ENCODE results near the gene PLGRKT.

- no peak for TF ChIP-seq EZH2phosphoT487 (IDR thresholded peaks at IDR 0.05; ENCODE audit: insufficient read depth, low read depth)
- TF ChIP-seq EZH2 (IDR thresholded peaks at IDR 0.05; ENCODE audit: insufficient read depth, poor library complexity, severe bottlenecking): no peak
These were observed 20.8 kb downstream of the PLGRKT start for GRCh38 chr9:5416953-5417352.

Measured in GM23248 (cell line).